AG04450 (cell line): ENCODE measurements around the gene RAB18. TPM values are rescaled to one million over a fixed set of nuclear protein-coding genes. Genes with fewer than 3 reads are reported as not detected.

Source experiments
- CTCF ChIA-PET: fragments of 300-600, 350-600 bp; formaldehyde crosslinking; extraction: SDS; loops from one replicate; lab custom pipeline; 2022; ENCODE audit warnings: antibody characterized with exemption, inconsistent platforms; lab: Charles Lee
- POLR2A ChIA-PET: fragments of 350-600 bp; formaldehyde crosslinking; extraction: SDS; loops from one replicate; lab custom pipeline; 2021; ENCODE audit warnings: antibody characterized with exemption, inconsistent platforms; lab: Yijun Ruan, JAX
- DNase-seq: peaks from one replicate; pipeline ENCODE4 v3.0.0-alpha.2; 2011; ENCODE audit warnings: low read depth, low spot score
- H3K27ac ChIP-seq: one replicate; pipeline ENCODE4 v1.5.1; 2012; ENCODE audit warnings: low read depth, low read length, control low read depth
- H3K27me3 ChIP-seq: one replicate; pipeline ENCODE4 v1.6.0; 2012; ENCODE audit warnings: low read length; ENCODE audit not compliant: control insufficient read depth, insufficient read depth
- H3K4me3 ChIP-seq: 2 replicates; pipeline ENCODE4 v1.5.1; 2011; ENCODE audit warnings: mild to moderate bottlenecking, low read depth, low read length, control low read depth
- H3K9me3 ChIP-seq: 2 replicates; pipeline ENCODE4 v1.5.1; 2012; ENCODE audit warnings: low read length; ENCODE audit not compliant: control insufficient read depth, insufficient read depth
- CTCF ChIP-seq: IDR thresholded peaks from 2 replicates; pipeline ENCODE4 v1.5.1; 2011; ENCODE audit warnings: low read depth, low read length, control low read depth, inconsistent platforms
- polyA plus RNA-seq: library from polyadenylated mRNA; depleted of rRNA; stranded (reverse); fragments of >200 nt; gene quantifications from 2 replicates; pipeline ENCODE4 v1.2.3, GENCODE V29; 2011

Gene RAB18
- polyA plus RNA-seq, 1 experiment, result 93.5 TPM

- Histone ChIP-seq H3K4me3 (no peak overlapping the region), H3K27me3 (no peaks in the 10 kb centered on the region), H3K9me3 (no peaks in the 10 kb centered on the region), H3K27ac (no peak overlapping the region)
- TF ChIP-seq CTCF, result no peak
- POLR2A ChIA-PET, result no interaction called here
- CTCF ChIA-PET, result interaction anchor here (1.2 kb wide), 1 partner anchor 10 kb away, joined by 4 read pairs; the partner anchor contains the start of gene RAB18
- DNase-seq, result no peak
Measured at GRCh38 chr10:27513451-27514191, 9.5 kb downstream of the RAB18 start.

GRCh38 chr10:27514243-27514642, 10.1 kb downstream of the RAB18 start:
- Histone ChIP-seq H3K4me3 (no peak overlapping the region), H3K9me3 (no peaks in the 10 kb centered on the region), H3K27ac (no peak overlapping the region), H3K27me3 (no peaks in the 10 kb centered on the region)
- POLR2A ChIA-PET, result no interaction called here
- no peak for DNase-seq
- CTCF ChIA-PET, result no interaction called here
- TF ChIP-seq CTCF, result no peak

GRCh38 chr10:27518261-27518660, 14.2 kb downstream of the RAB18 start:
- POLR2A ChIA-PET, result no interaction called here
- no peak for TF ChIP-seq CTCF
- H3K9me3 ChIP-seq, result no peaks in the 10 kb centered on the region
- H3K27me3 ChIP-seq, result no peaks in the 10 kb centered on the region
- CTCF ChIA-PET, result no interaction called here
- H3K27ac ChIP-seq, result no peak overlapping the region
- DNase-seq, result no peak
- H3K4me3 ChIP-seq, result no peak overlapping the region

GRCh38 chr10:27525819-27526218, 21.7 kb downstream of the RAB18 start:
- POLR2A ChIA-PET, result no interaction called here

More at GRCh38 chr10:27525819-27526218, 21.7 kb downstream of the RAB18 start:
- no peak for DNase-seq
- Histone ChIP-seq H3K27me3 (no peaks in the 10 kb centered on the region), H3K27ac (no peak overlapping the region), H3K4me3 (no peak overlapping the region), H3K9me3 (no peaks in the 10 kb centered on the region)
- no peak for TF ChIP-seq CTCF
- CTCF ChIA-PET, result interaction anchor here (1.1 to 1.4 kb wide), 2 partner anchors 9 to 21 kb away, joined by 3 read pairs; no protein-coding TSS in a partner anchor
